H9 (cell line): ENCODE measurements around the gene CCDC187. TPM values are rescaled to one million over a fixed set of nuclear protein-coding genes. Genes with fewer than 3 reads are reported as not detected.

Experiments
- DNase-seq: peaks from one replicate; pipeline ENCODE4 v3.0.0-alpha.2; 2017
- H2AFZ ChIP-seq: one replicate; pipeline ENCODE4 v1.6.1; 2013; ENCODE audit warnings: mild to moderate bottlenecking, low read length, control low read depth, moderate library complexity
- H2AK5ac ChIP-seq: 2 replicates; pipeline ENCODE4 v1.6.1; 2013; ENCODE audit warnings: low read length, control low read depth, mixed read lengths; ENCODE audit not compliant: insufficient read length
- H2BK120ac ChIP-seq: one replicate; pipeline ENCODE4 v1.6.1; 2013; ENCODE audit warnings: low read depth, mild to moderate bottlenecking, low read length, control low read depth, inconsistent platforms; ENCODE audit not compliant: poor library complexity, severe bottlenecking
- H2BK12ac ChIP-seq: 2 replicates; pipeline ENCODE4 v1.6.1; 2013; ENCODE audit warnings: low read length, control low read depth, mixed read lengths, low read depth; ENCODE audit not compliant: insufficient read length
- H2BK15ac ChIP-seq: 2 replicates; pipeline ENCODE4 v1.6.1; 2013; ENCODE audit warnings: low read depth, low read length, control low read depth
- H2BK20ac ChIP-seq: one replicate; pipeline ENCODE4 v1.6.1; 2013; ENCODE audit warnings: low read depth, mild to moderate bottlenecking, low read length, control low read depth, inconsistent platforms; ENCODE audit not compliant: poor library complexity, severe bottlenecking
- H2BK5ac ChIP-seq: 2 replicates; pipeline ENCODE4 v1.6.1; 2013; ENCODE audit warnings: low read length, control low read depth, mixed read lengths; ENCODE audit not compliant: insufficient read length
- H3K14ac ChIP-seq: 2 replicates; pipeline ENCODE4 v1.6.1; 2013; ENCODE audit warnings: low read length, control low read depth; ENCODE audit not compliant: insufficient read depth
- H3K18ac ChIP-seq: 2 replicates; pipeline ENCODE4 v1.6.1; 2013; ENCODE audit warnings: low read depth, mild to moderate bottlenecking, mixed read lengths, low read length, control low read depth; ENCODE audit not compliant: insufficient read length
- H3K23ac ChIP-seq: 2 replicates; pipeline ENCODE4 v1.6.1; 2013; ENCODE audit warnings: low read length, control low read depth, mixed read lengths, low read depth; ENCODE audit not compliant: insufficient read length
- H3K23me2 ChIP-seq: 2 replicates; pipeline ENCODE4 v1.6.1; 2013; ENCODE audit warnings: low read depth, mild to moderate bottlenecking, mixed read lengths, low read length, control low read depth; ENCODE audit not compliant: insufficient read length, poor library complexity, severe bottlenecking
- H3K27ac ChIP-seq: 2 replicates; pipeline ENCODE4 v1.5.1; 2013; ENCODE audit warnings: low read length, control low read depth, mixed read lengths, low read depth; ENCODE audit not compliant: insufficient read length
- H3K27me3 ChIP-seq: 2 replicates; pipeline ENCODE4 v1.6.1; 2013; ENCODE audit warnings: low read length, control low read depth, inconsistent platforms; ENCODE audit not compliant: insufficient read depth
- H3K4ac ChIP-seq: 2 replicates; pipeline ENCODE4 v1.6.1; 2013; ENCODE audit warnings: low read depth, mild to moderate bottlenecking, control low read depth, inconsistent platforms, low read length, moderate library complexity
- H3K4me1 ChIP-seq: 2 replicates; pipeline ENCODE4 v1.6.1; 2013; ENCODE audit warnings: low read length, control low read depth, inconsistent platforms; ENCODE audit not compliant: insufficient read depth
- H3K4me2 ChIP-seq: 2 replicates; pipeline ENCODE4 v1.6.1; 2013; ENCODE audit warnings: low read length, control low read depth, mixed read lengths; ENCODE audit not compliant: insufficient read length, insufficient read depth
- H3K56ac ChIP-seq: 2 replicates; pipeline ENCODE4 v1.6.1; 2013; ENCODE audit warnings: low read depth, mild to moderate bottlenecking, mixed read lengths, low read length, control low read depth; ENCODE audit not compliant: insufficient read length
- H3K79me1 ChIP-seq: 2 replicates; pipeline ENCODE4 v1.6.1; 2013; ENCODE audit warnings: low read depth, mild to moderate bottlenecking, moderate library complexity, low read length, control low read depth, inconsistent platforms; ENCODE audit not compliant: insufficient read depth, poor library complexity, severe bottlenecking
- H3K79me2 ChIP-seq: 2 replicates; pipeline ENCODE4 v1.6.1; 2013; ENCODE audit warnings: low read length, control low read depth, inconsistent platforms; ENCODE audit not compliant: insufficient read depth
- H3K9ac ChIP-seq: 2 replicates; pipeline ENCODE4 v1.6.1; 2013; ENCODE audit warnings: low read length, control low read depth, mixed read lengths; ENCODE audit not compliant: insufficient read length; ENCODE audit errors: extremely low read depth
- H3K9me3 ChIP-seq: one replicate; pipeline ENCODE4 v1.6.1; 2013; ENCODE audit warnings: low read depth, low read length, inconsistent platforms; ENCODE audit not compliant: control insufficient read depth
- H3T11ph ChIP-seq: one replicate; pipeline ENCODE4 v1.6.1; 2013; ENCODE audit warnings: mild to moderate bottlenecking, low read length, control low read depth, inconsistent platforms
- H4K20me1 ChIP-seq: one replicate; pipeline ENCODE4 v1.6.1; 2013; ENCODE audit not compliant: control insufficient read depth, insufficient read length, insufficient read depth
- H4K5ac ChIP-seq: 2 replicates; pipeline ENCODE4 v1.6.1; 2013; ENCODE audit warnings: low read depth, mild to moderate bottlenecking, mixed read lengths, low read length, control low read depth; ENCODE audit not compliant: insufficient read length
- H4K8ac ChIP-seq: replicated peaks from 2 replicates; pipeline ENCODE4 v1.6.1; 2013; ENCODE audit warnings: low read length, control low read depth, mixed read lengths, low read depth; ENCODE audit not compliant: insufficient read length
- H4K91ac ChIP-seq: 2 replicates; pipeline ENCODE4 v1.6.1; 2013; ENCODE audit warnings: low read depth, mild to moderate bottlenecking, moderate library complexity, mixed read lengths, low read length, control low read depth; ENCODE audit not compliant: insufficient read length
- H3K27ac Mint-ChIP-seq, 3 experiments: 2 replicates in 2 of 3; 3 replicates in 1 of 3; pipeline ENCODE4 v1.8.0; 2020 to 2021; ENCODE audit warnings: mixed read lengths in 3 of 3, mild to moderate bottlenecking in 1 of 3, moderate library complexity in 1 of 3
- H3K27me3 Mint-ChIP-seq: 2 replicates; pipeline ENCODE4 v1.8.0; 2021; ENCODE audit warnings: low read depth, mild to moderate bottlenecking, moderate library complexity, mixed read lengths
- H3K36me3 Mint-ChIP-seq, 3 experiments: 2 replicates in 2 of 3; 3 replicates in 1 of 3; pipeline ENCODE4 v1.8.0; 2020 to 2021; ENCODE audit warnings: low read depth in 3 of 3, mixed read lengths in 3 of 3; ENCODE audit not compliant: insufficient read depth in 1 of 3
- H3K4me1 Mint-ChIP-seq, 2 experiments: 2 replicates each; pipeline ENCODE4 v1.8.0; 2020; ENCODE audit warnings: mixed read lengths in 2 of 2
- H3K4me3 Mint-ChIP-seq, 2 experiments: 2 replicates in 1 of 2; 3 replicates in 1 of 2; pipeline ENCODE4 v1.8.0; 2020 to 2021; ENCODE audit warnings: mild to moderate bottlenecking in 2 of 2, mixed read lengths in 2 of 2, moderate library complexity in 1 of 2
- H3K9me3 Mint-ChIP-seq, 2 experiments: 2 replicates in 1 of 2; 3 replicates in 1 of 2; pipeline ENCODE4 v1.8.0; 2020; ENCODE audit warnings: mild to moderate bottlenecking in 2 of 2, mixed read lengths in 2 of 2, moderate library complexity in 1 of 2
- CTCF ChIP-seq: fragments of 200-600 bp; sonication (generic); conservative IDR thresholded peaks from 3 replicates; pipeline ENCODE4 v1.8.0; 2021; ENCODE audit warnings: antibody characterized with exemption, mild to moderate bottlenecking
- WGBS: extraction: QIAGEN DNeasy Blood & Tissue Kit; methylation state at CpG from one replicate; pipeline ENCODE4 v1.1.7; 2013; ENCODE audit warnings: missing lambda C conversion rate, low lambda C conversion rate, mixed read lengths; ENCODE audit not compliant: insufficient read length; ENCODE audit errors: extremely low coverage; 5-methylcytosine and 5-hydroxymethylcytosine counted together
- total RNA-seq: library from RNA; stranded (reverse); gene quantifications from 2 replicates; pipeline ENCODE4 v1.2.1, GENCODE V29; 2021

CCDC187 gene
- total RNA-seq, 1 experiment from 2014 or later: 0.07 TPM

GRCh38 chr9:136338511-136338910 is 34.6 kb upstream of the CCDC187 start:
- Mint-ChIP-seq H3K27ac (no peak overlapping the region), H3K4me1 (peaks cover 6 to 17% of the 10 kb centered on the region in 2 experiments; a peak in 3 of 4 replicates), H3K4me3 (no peak overlapping the region), H3K9me3 (no peaks in the 10 kb centered on the region), H3K36me3 (no peaks in the 10 kb centered on the region; a peak in 1 of 7 replicates), H3K27me3 (no peaks in the 10 kb centered on the region; the same call in 1 of the 2 replicates)
- Histone ChIP-seq H3K27ac (no peak overlapping the region), H3K9me3 (no peaks in the 10 kb centered on the region), H3K56ac (no peak overlapping the region), H4K20me1 (no peaks in the 10 kb centered on the region), H3K27me3 (no peaks in the 10 kb centered on the region), H3K9ac (no peak overlapping the region), H2BK5ac (no peak overlapping the region), H2BK20ac (no peak overlapping the region), H3K79me1 (no peaks in the 10 kb centered on the region), H3K4me1 (no peaks in the 10 kb centered on the region), H4K5ac (no peak overlapping the region), H3K4me2 (no peak overlapping the region), H2AFZ (no peak overlapping the region), H4K91ac (no peak overlapping the region), H2BK12ac (no peak overlapping the region), H3K79me2 (no peaks in the 10 kb centered on the region), H3K14ac (no peak overlapping the region), H3K23me2 (no peaks in the 10 kb centered on the region), H3K4ac (no peak overlapping the region), H3T11ph (no peak overlapping the region), H2BK120ac (no peak overlapping the region), H3K23ac (no peak overlapping the region), H3K18ac (no peak overlapping the region), H2BK15ac (no peak overlapping the region), H2AK5ac (no peak overlapping the region), H4K8ac (no peak overlapping the region)
- WGBS: no CpG with 5 or more reads among the region's 25 CpGs
- TF ChIP-seq CTCF: no peak
- DNase-seq: no peak
